AG09319 (cell line): ENCODE results near the gene SERINC5.
"Not testable (repeated sequence)": the region's sequence is repeated elsewhere in the genome, so short reads cannot be mapped to it uniquely, and the experiment has no call there.

ENCODE experiments used
- DNase-seq: peaks from one replicate; pipeline ENCODE4 v3.0.0-alpha.2; 2010; ENCODE audit warnings: low read depth; ENCODE audit errors: extremely low read depth
- TF ChIP-seq, protein P1 (sequence below): IDR thresholded peaks from 2 replicates; pipeline ENCODE4 v1.5.1; 2011; ENCODE audit warnings: low read depth, mild to moderate bottlenecking, inconsistent platforms, low read length, moderate library complexity

SERINC5 gene

DNA sequence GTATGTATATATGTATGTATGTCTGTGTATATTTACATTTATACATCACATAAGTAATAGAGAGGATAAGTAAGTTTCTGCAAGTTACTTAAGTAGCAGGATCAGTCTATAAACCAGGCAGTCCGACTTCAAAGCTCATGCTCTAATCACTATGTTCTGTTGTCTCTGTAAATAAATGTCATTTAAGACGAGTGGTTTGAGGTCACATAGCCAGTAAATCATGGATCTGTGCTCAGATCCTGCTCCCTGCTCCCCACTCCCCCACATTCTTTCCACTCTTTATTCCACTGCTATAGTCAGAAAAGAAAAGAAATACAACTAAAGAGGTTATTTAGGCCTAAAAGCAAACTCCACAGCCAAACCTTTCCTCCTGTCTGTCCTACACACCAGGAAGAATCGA, 90.4 kb downstream of the SERINC5 start:
- no peak for DNase-seq
- TF ChIP-seq, protein P1, sequence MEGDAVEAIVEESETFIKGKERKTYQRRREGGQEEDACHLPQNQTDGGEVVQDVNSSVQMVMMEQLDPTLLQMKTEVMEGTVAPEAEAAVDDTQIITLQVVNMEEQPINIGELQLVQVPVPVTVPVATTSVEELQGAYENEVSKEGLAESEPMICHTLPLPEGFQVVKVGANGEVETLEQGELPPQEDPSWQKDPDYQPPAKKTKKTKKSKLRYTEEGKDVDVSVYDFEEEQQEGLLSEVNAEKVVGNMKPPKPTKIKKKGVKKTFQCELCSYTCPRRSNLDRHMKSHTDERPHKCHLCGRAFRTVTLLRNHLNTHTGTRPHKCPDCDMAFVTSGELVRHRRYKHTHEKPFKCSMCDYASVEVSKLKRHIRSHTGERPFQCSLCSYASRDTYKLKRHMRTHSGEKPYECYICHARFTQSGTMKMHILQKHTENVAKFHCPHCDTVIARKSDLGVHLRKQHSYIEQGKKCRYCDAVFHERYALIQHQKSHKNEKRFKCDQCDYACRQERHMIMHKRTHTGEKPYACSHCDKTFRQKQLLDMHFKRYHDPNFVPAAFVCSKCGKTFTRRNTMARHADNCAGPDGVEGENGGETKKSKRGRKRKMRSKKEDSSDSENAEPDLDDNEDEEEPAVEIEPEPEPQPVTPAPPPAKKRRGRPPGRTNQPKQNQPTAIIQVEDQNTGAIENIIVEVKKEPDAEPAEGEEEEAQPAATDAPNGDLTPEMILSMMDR, result no peak

DNA sequence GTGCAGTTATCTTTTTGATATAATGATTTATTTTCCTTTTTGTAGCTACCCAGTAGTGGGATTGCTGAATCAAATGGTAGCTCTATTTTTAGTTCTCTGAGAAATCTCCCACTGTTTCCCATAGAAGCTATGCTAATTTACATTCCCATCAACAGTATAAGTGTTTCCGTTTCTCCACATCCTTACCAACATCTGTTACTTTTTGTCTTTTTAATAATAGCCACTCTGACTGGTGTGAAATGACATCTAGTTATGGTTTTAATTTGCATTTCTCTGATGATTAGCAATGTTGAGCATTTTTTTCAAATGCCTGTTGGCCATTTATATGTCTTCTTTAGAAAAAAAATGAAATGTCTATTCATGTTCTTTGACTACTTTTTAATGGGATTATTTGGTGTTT, 94.7 kb downstream of the SERINC5 start:
- TF ChIP-seq, protein P1, result no peak
- DNase-seq, result no peak

DNA sequence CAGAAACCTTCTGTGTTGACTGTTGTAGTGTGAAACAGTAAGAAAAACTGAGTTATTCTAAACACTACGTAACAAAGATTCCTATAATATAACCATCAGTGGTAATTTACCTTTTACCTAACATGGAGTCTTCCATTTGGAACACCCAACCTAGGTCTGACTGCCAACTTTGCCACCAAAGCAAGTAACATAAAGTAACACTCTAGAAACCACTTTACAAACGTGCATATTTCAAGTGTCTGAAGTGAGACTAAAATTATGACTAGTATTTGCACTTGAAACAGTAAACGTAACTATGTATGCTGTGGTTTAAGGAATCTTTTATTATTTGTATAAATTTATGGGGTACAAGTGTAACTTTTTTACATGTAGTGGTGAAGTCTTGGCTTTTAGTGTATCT, 95.6 kb downstream of the SERINC5 start:
- TF ChIP-seq, protein P1, result no peak
- DNase-seq, result no peak

DNA sequence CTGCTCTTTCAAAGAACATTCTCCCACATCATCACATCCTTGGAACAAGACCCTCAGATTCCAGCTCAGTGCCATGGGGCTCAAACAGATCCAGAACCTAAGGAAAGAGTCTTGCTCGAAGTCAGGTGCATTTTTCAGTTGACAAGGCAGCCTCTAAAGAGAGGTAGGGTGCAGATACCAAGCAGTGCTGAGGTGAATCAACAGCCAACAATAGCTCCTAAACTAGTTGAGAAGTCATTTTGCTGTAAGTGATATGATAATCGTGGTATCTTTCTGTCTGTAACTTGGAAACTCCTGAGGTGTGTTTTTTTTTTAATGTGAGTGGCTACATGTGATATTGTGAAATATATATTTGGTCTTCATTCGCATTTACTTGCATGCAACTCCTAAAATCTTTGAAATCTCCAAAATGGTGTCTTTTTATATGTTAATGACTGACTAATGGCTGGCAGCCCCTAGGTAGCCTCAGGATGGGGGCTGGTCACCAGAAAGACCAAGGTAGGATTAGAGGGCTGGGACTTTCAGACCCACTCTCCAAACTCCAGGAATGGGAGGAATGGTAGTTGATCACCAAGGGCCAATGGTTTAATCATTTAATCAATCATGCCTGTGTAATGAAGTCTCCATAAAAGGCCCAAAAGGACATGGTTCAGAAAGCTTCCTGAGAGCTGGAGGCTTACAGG, 96.6 kb downstream of the SERINC5 start:
- TF ChIP-seq, protein P1, result no peak
- no peak for DNase-seq

DNA sequence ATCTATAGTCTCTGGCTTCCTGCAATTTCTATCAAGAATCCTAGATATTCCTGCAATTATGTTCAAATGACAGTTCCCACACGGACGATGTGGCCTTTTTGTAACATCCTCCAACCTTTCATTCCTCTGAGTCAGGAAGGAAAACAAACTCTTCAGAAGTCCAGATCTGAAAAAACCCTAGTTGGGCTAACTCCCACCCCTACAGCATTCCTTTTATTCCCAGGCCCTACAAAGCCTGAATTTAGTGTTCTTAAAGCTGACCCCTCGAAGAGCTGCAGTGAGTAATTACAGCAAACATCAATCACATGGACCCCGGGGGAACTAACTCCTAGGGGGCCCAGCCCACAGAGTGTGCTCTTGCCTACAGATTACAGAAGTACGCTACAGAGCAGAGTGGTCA, 99.7 kb downstream of the SERINC5 start:
- TF ChIP-seq, protein P1, result no peak
- no peak for DNase-seq

DNA sequence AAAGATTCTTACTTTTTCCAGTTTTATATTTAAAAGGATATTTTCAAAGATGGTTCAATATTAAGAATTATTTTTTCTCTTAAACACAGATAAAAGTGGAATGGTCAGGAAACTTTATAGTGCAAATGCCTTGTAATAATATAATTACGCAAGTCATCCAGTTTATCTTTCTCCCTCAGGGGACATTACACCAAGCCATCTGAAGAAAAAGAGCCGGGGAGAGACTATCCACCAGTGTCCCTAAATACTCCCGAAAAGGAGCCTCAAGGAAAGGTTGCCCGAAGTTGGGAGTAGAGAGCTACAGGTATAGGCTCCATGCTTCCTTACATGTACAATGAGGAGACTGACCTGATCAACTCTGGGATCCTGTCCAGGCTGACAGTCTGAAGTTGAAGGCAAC, 101.1 kb downstream of the SERINC5 start:
- TF ChIP-seq, protein P1, result no peak
- DNase-seq, result no peak

DNA sequence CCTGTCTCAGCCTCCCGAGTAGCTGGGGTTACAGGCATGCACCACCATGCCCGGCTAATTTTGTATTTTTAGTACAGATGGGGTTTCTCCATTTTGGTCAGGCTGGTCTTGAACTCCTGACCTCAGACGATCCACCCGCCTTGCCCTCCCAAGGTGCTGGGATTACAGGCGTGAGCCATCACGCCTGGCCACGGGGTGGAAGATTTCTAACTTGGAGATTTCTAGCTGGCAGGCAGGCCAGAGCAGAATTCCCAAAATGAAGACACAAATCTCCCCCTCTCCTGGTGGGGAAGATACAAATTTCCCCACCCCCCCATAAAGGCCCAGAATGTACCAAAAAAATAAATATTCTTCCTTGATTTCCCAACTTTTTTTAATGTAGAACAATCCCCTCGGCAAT, 101.6 kb downstream of the SERINC5 start:
- not testable (repeated sequence) for DNase-seq

DNA sequence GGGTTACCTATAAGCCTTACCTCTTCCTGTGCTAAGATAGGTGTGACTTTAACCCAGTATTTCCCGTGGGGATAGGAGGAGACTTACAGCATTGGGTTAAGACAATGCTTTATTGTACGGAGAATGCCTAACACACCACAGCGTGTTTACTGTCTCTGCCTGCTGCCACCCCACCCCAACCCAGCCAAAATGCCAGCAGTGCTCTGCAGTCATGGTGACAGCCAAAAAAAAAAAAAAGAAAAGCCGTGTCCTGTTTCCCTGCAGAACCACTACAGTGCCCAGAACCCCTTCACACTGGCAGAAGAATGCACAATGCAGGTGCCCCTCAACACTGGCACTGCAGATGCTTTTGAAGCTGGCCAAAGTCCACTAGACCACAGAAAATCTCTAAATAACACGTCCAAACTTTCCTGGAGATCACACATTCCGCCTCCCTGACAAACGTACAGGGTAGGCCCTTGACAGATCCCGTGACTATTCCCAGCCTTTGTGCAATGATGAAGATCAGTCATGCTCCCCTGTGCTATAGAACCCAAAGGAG, 102.2 kb downstream of the SERINC5 start:
- no peak for DNase-seq
- TF ChIP-seq, protein P1, result no peak
